ENCODE data around the gene GREB1L. TPM values are rescaled to one million over a fixed set of nuclear protein-coding genes. Genes with fewer than 3 reads are reported as not detected.
"Not testable (repeated sequence)": the region's sequence is repeated elsewhere in the genome, so short reads cannot be mapped to it uniquely, and the experiment has no call there.

Gene GREB1L
- polyA plus RNA-seq, 1 of the 3 experiments (the other 2 are of a cell fraction): under 0.01 TPM

GRCh38 chr18:21277578-21277977, 35.5 kb downstream of the GREB1L start:
- ChIA-PET CTCF (no interaction called here), POLR2A (no interaction called here)
- no peak overlapping the region for H3K27ac ChIP-seq (ENCODE audit: low read depth in 2 of 2, low read length in 1 of 2)
- H3K36me3 ChIP-seq (replicated peaks in 1 of 2; ENCODE audit: control insufficient read depth in 1 of 2, insufficient read depth in 2 of 2, low read length in 1 of 2): no peaks in the 10 kb centered on the region
- H3K4me2 ChIP-seq: no peak overlapping the region
- no peaks in the 10 kb centered on the region for H3K4me1 ChIP-seq (ENCODE audit: control insufficient read depth in 1 of 2, insufficient read depth in 2 of 2, low read depth in 1 of 2, low read length in 1 of 2)
- H2AFZ ChIP-seq (ENCODE audit: low read depth): no peak overlapping the region
- H4K20me1 ChIP-seq (ENCODE audit: insufficient read depth): no peaks in the 10 kb centered on the region
- no peaks in the 10 kb centered on the region for H3K9me2 ChIP-seq
- H3K9me3 ChIP-seq: no peaks in the 10 kb centered on the region
- H3K4me3 ChIP-seq (ENCODE audit: low read depth in 2 of 2, low read length in 1 of 2): no peak overlapping the region
- H3K27me3 ChIP-seq (ENCODE audit: insufficient read depth): peaks cover 5% of the 10 kb centered on the region; the same call in 1 of the 2 replicates
- WGBS (ENCODE audit: low lambda C conversion rate): 41% methylated on average over 4 of the region's 4 CpGs
- TF ChIP-seq JUND (IDR thresholded peaks at IDR 0.05) (no peak), FOXM1 (IDR thresholded peaks at IDR 0.05; ENCODE audit: low read depth) (no peak), PBX3 (IDR thresholded peaks at IDR 0.05) (no peak), YY1 (IDR thresholded peaks at IDR 0.05; ENCODE audit: low read depth) (no peak), NFIC (IDR thresholded peaks at IDR 0.05; ENCODE audit: borderline replicate concordance) (no peak), SMC3 (IDR thresholded peaks at IDR 0.05; ENCODE audit: low read depth, low read length) (no peak), CTCF (IDR thresholded peaks at IDR 0.05) (no peak)
- no peaks in the 10 kb centered on the region for H3F3A ChIP-seq (replicated peaks; ENCODE audit: insufficient read depth)
- no peaks in the 10 kb centered on the region for H3K79me2 ChIP-seq (ENCODE audit: insufficient read depth)
- H3K9ac ChIP-seq: no peak overlapping the region
- no peak for DNase-seq

GRCh38 chr18:21278218-21278617, 36.2 kb downstream of the GREB1L start:
- H3K9me2 ChIP-seq; H3K4me1 ChIP-seq (ENCODE audit: control insufficient read depth in 1 of 2, insufficient read depth in 2 of 2, low read depth in 1 of 2, low read length in 1 of 2); H3K4me2 ChIP-seq; H3K9ac ChIP-seq; H3K27ac ChIP-seq (ENCODE audit: low read depth in 2 of 2, low read length in 1 of 2); DNase-seq; H4K20me1 ChIP-seq (ENCODE audit: insufficient read depth); H3K4me3 ChIP-seq (ENCODE audit: low read depth in 2 of 2, low read length in 1 of 2); CTCF ChIA-PET; POLR2A ChIA-PET; H2AFZ ChIP-seq (ENCODE audit: low read depth); H3K36me3 ChIP-seq (replicated peaks in 1 of 2; ENCODE audit: control insufficient read depth in 1 of 2, insufficient read depth in 2 of 2, low read length in 1 of 2); H3K9me3 ChIP-seq; H3F3A ChIP-seq (replicated peaks; ENCODE audit: insufficient read depth); H3K27me3 ChIP-seq (ENCODE audit: insufficient read depth); H3K79me2 ChIP-seq (ENCODE audit: insufficient read depth): not testable (repeated sequence)
- WGBS (ENCODE audit: low lambda C conversion rate): 41% methylated on average over 6 of the region's 6 CpGs

- Histone ChIP-seq H4K20me1 (ENCODE audit: insufficient read depth) (no peaks in the 10 kb centered on the region), H3K4me3 (ENCODE audit: low read depth in 2 of 2, low read length in 1 of 2) (no peak overlapping the region), H3K4me2 (no peak overlapping the region), H3K9ac (no peak overlapping the region), H3K79me2 (ENCODE audit: insufficient read depth) (no peaks in the 10 kb centered on the region), H3K36me3 (replicated peaks in 1 of 2; ENCODE audit: control insufficient read depth in 1 of 2, insufficient read depth in 2 of 2, low read length in 1 of 2) (no peaks in the 10 kb centered on the region), H3F3A (replicated peaks; ENCODE audit: insufficient read depth) (no peaks in the 10 kb centered on the region), H3K27me3 (ENCODE audit: insufficient read depth) (0 out of 2 replicates have a peak, but pooled peaks cover 5% of the 10 kb centered on the region), H3K27ac (ENCODE audit: low read depth in 2 of 2, low read length in 1 of 2) (no peak overlapping the region), H2AFZ (ENCODE audit: low read depth) (no peak overlapping the region), H3K9me2 (no peaks in the 10 kb centered on the region), H3K9me3 (no peaks in the 10 kb centered on the region), H3K4me1 (ENCODE audit: control insufficient read depth in 1 of 2, insufficient read depth in 2 of 2, low read depth in 1 of 2, low read length in 1 of 2) (no peaks in the 10 kb centered on the region)
- ChIA-PET POLR2A (no interaction called here), CTCF (no interaction called here)
- DNase-seq: no peak
- TF ChIP-seq MXI1 (IDR thresholded peaks at IDR 0.05; ENCODE audit: low read depth, low read length) (no peak), TCF12 (IDR thresholded peaks at IDR 0.05) (no peak), RCOR1 (IDR thresholded peaks at IDR 0.05; ENCODE audit: low read length) (no peak), NFIC (IDR thresholded peaks at IDR 0.05; ENCODE audit: borderline replicate concordance) (no peak), MAX (IDR thresholded peaks at IDR 0.05; ENCODE audit: low read depth) (no peak), RFX5 (IDR thresholded peaks at IDR 0.05; ENCODE audit: low read length) (no peak), NRF1 (IDR thresholded peaks at IDR 0.05; ENCODE audit: low read depth, low read length) (no peak), USF2 (IDR thresholded peaks at IDR 0.05; ENCODE audit: borderline replicate concordance, low read depth, low read length) (no peak), JUND (IDR thresholded peaks at IDR 0.05) (no peak), MEF2A (IDR thresholded peaks at IDR 0.05; ENCODE audit: borderline replicate concordance, low read depth) (no peak), FOXM1 (IDR thresholded peaks at IDR 0.05; ENCODE audit: low read depth) (no peak), PBX3 (IDR thresholded peaks at IDR 0.05) (no peak), TEAD4 (IDR thresholded peaks at IDR 0.05; ENCODE audit: borderline replicate concordance, insufficient read depth) (no peak), SIN3A (IDR thresholded peaks at IDR 0.05; ENCODE audit: borderline replicate concordance, low read depth, low read length) (no peak), GABPA (IDR thresholded peaks at IDR 0.05; ENCODE audit: low read depth) (no peak), USF1 (IDR thresholded peaks at IDR 0.05; ENCODE audit: borderline replicate concordance, low read depth) (no peak)
These were observed 39.6 kb downstream of the GREB1L start for GRCh38 chr18:21281603-21282002.

Measured in SK-N-SH (cell line).